HG03066 (cell line): ENCODE data around the gene SPRR2E.
"Not testable (repeated sequence)": the region's sequence is repeated elsewhere in the genome, so short reads cannot be mapped to it uniquely, and the experiment has no call there.

Source experiments
- ATAC-seq: cut with Tn5 transposase; IDR thresholded peaks from one replicate; pipeline ENCODE4 v1.9.1; 2021; ENCODE audit warnings: low read depth; ENCODE audit not compliant: unreplicated experiment

Gene SPRR2E

DNA sequence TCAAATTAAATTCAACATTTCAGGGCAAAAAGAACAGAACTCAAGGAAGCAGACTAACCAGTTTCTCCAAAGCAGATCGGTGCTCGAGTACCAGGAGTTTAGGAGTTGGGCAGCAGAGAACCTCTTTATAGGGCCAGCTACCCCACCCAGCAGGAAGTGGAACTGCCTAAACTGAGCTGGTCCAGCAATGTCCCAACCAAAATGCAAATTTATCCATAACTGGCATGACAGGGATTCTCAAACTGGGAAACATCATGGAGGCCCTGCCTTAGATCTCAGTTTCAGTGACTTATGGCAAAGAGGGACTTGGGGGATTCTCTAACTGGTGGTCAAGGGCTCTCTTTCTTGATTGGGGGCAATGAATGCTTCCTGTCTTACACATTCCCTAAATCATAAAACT, 22.8 kb downstream of the SPRR2E start, which contains the start of gene SPRR2B:
TSS of gene SPRR2B (minus strand) at position 101 of the 400 bp plus-strand sequence. CDS start 772 bp downstream, outside the sequence.
- no peak for ATAC-seq

DNA sequence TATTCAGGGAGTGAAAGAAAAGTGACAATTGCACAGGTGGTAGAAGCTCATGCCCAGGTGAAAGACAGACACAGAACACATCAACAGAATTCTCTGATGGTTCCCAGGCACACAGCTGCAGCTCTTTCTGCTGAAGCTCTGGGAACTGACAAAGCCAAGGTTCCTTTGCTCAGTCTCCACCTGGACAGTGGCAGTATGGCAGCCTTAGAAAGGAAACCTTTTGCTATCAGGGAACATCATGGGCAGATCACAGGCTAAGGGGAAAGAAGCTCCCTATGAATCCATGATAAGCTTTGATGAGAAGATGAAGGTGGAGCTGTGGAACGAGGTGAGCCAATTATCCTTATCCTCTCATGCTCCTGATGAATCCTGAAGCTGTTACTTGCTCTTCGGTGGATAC, 24.1 kb downstream of the SPRR2E start:
- ATAC-seq, result no peak

DNA sequence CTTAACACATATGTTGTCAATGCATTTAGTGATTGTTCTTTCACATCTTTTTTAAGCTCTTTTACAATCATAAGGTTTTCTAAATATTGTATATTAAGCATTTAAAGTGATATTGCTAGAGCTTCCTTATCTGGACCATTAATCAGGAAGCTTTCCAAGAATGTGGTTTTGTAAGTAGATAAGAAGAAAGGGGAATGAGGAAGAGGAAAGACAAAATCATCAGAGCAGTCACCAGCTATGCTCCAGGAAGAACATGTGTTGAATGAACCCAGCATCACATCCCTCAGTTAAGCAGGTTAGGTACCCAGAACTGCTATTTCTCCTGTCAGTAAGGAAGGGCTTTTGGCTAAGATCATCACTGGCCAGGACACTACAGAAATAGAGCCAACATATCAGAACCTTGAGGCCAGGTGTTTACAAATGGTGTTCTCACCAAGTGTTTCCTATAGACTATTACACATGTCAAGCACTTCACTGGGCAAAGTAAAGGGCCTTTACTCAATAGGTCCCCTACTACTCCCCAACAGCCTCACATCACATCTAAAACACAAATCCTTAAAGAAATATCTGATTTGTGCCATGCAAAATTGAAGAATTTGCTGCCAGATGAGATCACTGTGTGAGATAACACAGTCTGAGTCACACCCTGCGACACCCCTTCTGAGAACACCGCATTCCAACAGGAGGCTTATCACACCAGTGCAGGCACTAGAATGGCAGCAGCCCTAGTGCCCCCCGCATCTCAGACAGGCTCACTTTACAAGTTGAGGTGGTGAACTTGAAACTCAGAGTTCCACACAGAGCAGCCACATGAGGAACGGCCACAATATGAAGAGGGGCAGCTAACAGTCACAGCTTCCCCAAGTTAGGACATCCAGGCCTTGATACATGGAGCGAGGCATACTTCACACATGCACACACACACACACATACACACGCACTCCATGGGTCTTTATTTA, 35.2 kb downstream of the SPRR2E start:
- no peak for ATAC-seq

DNA sequence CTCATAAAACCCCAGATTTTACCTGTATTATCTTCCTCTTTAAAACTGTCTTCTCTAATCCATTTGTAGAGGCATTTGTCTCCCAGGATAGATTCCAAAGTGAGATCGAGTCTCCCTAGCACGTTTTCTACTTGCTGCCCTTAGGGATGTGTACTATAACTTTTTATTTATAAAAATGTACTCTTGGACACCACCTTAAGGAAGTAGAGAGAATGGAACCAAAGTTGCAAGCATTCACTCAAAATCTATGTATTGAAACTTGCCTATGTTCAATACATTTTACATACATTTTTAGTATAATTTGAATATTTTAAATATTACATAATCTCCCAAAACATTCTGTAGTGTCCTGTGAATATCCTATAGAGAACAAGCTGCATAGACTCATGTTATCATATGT, 36.2 kb downstream of the SPRR2E start:
- ATAC-seq, result no peak

DNA sequence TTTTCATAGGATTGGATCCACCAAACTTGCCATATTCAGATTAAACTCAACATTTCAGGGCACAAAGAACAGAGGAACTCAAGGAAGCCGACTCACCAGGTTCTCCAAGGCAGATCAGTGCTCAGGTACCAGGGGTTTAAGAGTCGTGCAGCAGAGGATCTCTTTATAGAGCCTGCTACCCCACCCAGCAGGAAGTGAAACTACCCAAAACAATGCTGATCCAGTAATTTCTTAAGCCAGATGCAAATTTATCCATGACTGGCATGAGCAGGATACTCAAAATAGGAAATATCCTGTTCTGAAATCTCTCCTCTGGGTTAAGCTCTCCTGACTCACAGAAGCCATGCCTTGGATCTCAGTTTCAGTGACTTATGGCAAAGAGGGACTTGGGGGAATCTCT, 37.0 kb downstream of the SPRR2E start, which contains the start of gene SPRR2A:
TSS of gene SPRR2A (minus strand) at position 138 of the 400 bp plus-strand sequence. CDS start 777 bp downstream, outside the sequence.
- no peak for ATAC-seq

DNA sequence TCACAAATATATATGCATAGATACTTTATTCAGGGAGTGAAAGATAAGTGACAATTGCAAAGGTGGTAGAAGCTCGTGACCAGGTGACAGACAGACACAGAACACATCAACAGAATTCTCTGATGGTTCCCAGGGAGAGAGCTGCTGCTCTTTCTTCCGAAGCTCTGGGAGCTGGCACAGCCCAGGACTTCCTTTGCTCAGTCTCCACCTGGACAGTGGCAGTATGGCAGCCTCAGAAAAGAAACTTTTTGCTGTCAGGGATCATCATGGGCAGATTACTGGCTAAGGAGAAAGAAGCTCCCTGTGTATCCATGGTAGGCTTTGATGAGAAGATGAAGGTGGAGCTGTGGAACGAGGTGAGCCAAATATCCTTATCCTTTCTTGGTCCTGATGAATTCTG, 38.2 kb downstream of the SPRR2E start:
- not testable (repeated sequence) for ATAC-seq

DNA sequence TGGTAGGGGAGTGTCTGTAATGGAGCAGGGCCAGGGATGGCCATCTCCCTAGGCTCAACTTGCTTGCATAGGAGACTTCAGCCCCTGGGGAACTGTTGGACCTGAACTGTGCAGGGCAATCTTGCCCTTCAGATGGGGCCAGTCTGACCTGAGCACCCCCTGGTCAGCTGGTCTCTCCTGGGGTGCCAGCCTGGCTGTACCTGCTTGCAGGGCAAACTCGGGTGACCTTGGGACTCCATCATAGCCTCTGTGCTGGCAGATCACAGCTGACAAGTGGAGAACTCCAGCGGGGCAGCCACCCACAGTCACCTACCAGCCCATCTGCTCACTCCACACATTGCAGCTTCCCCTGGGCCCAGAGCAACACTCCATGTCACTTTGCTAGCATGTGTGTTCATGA, 45.1 kb downstream of the SPRR2E start:
- ATAC-seq, result no peak
